ENCODE measurements around the gene LYZL6.
A peak's percentile ranks its signal among the peaks of the same experiment; 100 is the strongest.

DNA sequence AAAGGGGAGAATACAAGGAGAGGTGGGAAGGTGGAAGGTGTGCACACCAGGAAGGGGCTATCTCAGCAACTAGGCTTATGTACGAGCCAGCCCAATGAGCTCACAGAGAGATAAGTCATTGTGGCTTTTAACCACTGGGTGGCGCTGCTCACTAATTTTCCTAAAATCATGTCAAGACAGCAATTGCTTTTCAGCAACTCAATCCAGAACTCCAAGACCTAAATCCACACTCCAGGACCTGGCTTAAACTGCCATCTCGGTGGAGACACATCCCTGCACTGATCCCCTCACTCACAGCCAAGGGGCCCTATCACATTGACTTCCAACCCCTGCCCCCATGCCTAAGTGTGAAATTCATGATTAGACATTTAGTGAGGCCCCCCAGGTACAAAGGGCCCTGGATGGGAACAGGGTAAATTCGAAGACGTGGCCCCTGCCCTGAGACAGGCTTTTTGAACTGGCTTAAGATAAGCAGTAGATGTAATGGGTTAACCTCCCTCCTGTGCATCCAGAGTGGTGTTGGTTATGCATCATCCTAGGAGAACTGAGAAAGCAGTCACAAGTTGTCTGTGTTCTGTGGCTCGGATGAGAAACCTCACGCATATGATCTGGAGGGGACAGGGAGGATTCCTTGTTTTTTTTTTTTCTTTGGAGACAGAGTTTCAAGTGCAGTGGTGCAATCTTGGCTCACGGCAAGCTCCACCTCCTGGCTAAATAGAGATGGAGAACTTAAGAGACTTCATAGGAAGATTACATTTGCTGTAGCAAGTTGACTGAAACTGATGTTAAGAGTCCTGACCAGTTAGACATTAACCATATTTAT lies 26.3 kb upstream of the LYZL6 start:
- TF ChIP-seq POLR2AphosphoS5 (IDR thresholded peaks at IDR 0.05) (no peak), POLR2A (IDR thresholded peaks at IDR 0.05) (no peak)
- TF ChIP-seq, protein P1, sequence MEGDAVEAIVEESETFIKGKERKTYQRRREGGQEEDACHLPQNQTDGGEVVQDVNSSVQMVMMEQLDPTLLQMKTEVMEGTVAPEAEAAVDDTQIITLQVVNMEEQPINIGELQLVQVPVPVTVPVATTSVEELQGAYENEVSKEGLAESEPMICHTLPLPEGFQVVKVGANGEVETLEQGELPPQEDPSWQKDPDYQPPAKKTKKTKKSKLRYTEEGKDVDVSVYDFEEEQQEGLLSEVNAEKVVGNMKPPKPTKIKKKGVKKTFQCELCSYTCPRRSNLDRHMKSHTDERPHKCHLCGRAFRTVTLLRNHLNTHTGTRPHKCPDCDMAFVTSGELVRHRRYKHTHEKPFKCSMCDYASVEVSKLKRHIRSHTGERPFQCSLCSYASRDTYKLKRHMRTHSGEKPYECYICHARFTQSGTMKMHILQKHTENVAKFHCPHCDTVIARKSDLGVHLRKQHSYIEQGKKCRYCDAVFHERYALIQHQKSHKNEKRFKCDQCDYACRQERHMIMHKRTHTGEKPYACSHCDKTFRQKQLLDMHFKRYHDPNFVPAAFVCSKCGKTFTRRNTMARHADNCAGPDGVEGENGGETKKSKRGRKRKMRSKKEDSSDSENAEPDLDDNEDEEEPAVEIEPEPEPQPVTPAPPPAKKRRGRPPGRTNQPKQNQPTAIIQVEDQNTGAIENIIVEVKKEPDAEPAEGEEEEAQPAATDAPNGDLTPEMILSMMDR (IDR thresholded peaks at IDR 0.05) = peak; percentile 43 to 79 (median 77)
